ENCODE measurements around the gene CDH4. TPM values are rescaled to one million over a fixed set of nuclear protein-coding genes. Genes with fewer than 3 reads are reported as not detected.

The CDH4 gene
- total RNA-seq, 1 experiment from 2014 or later: 5.3 TPM

GRCh38 chr20:61857414-61857775 is 605.3 kb downstream of the CDH4 start:
- DNase-seq (ENCODE audit: low spot score) (no peak), ATAC-seq (no peak)
- H3K9me3 Mint-ChIP-seq: no peaks in the 10 kb centered on the region
- POLR2A ChIA-PET: no interaction called here
- TF ChIP-seq CREB1 (CRISPR knock-in tag; IDR thresholded peaks at IDR 0.05) (no peak), STAT6 (CRISPR knock-in tag; conservative IDR thresholded peaks at IDR 0.05; ENCODE audit: low read depth) (no peak), SMAD4 (CRISPR knock-in tag; IDR thresholded peaks at IDR 0.05) (no peak), JAZF1 (CRISPR knock-in tag; IDR thresholded peaks at IDR 0.05) (no peak), ZNF423 (CRISPR knock-in tag; IDR thresholded peaks at IDR 0.05) (no peak), ZNF263 (CRISPR knock-in tag; IDR thresholded peaks at IDR 0.05; ENCODE audit: low read depth) (no peak), ZNF396 (CRISPR knock-in tag; IDR thresholded peaks at IDR 0.05; ENCODE audit: borderline replicate concordance) (no peak), ZNF219 (CRISPR knock-in tag; IDR thresholded peaks at IDR 0.05; ENCODE audit: borderline replicate concordance) (no peak), NR3C1 (CRISPR knock-in tag; conservative IDR thresholded peaks at IDR 0.05; ENCODE audit: low read depth) (no peak)
- no peaks in the 10 kb centered on the region for H3K4me1 Mint-ChIP-seq
- no peaks in the 10 kb centered on the region for H3K36me3 Mint-ChIP-seq
- H3K27me3 Mint-ChIP-seq (ENCODE audit: low read depth): 0 out of 2 replicates have a peak, but pooled peaks cover 3% of the 10 kb centered on the region
- CTCF ChIA-PET: interaction anchor here (0.7 to 1.0 kb wide), 2 partner anchors 17 to 154 kb away, joined by 3 to 4 read pairs; no protein-coding TSS in a partner anchor
- H3K4me3 Mint-ChIP-seq: no peak overlapping the region
- H3K27ac Mint-ChIP-seq: no peak overlapping the region

- CTCF ChIA-PET: interaction anchor here (1.0 kb wide), 1 partner anchor 17 kb away, joined by 4 read pairs; no protein-coding TSS in a partner anchor
- DNase-seq (ENCODE audit: low spot score) (no peak), ATAC-seq (no peak)
- H3K4me3 Mint-ChIP-seq: no peak overlapping the region
- H3K4me1 Mint-ChIP-seq: no peaks in the 10 kb centered on the region
- POLR2A ChIA-PET: no interaction called here
- no peaks in the 10 kb centered on the region for H3K36me3 Mint-ChIP-seq
- H3K27ac Mint-ChIP-seq: no peak overlapping the region
- TF ChIP-seq ERG (CRISPR knock-in tag; IDR thresholded peaks at IDR 0.05): no peak
- 0 out of 2 replicates have a peak, but pooled peaks cover 3% of the 10 kb centered on the region for H3K27me3 Mint-ChIP-seq (ENCODE audit: low read depth)
- no peaks in the 10 kb centered on the region for H3K9me3 Mint-ChIP-seq
Observed at GRCh38 chr20:61857884-61858283, 605.8 kb downstream of the CDH4 start.

- no peak overlapping the region for H3K4me3 Mint-ChIP-seq
- ChIA-PET CTCF (no interaction called here), POLR2A (no interaction called here)
- H3K27ac Mint-ChIP-seq: no peak overlapping the region
- no peaks in the 10 kb centered on the region for H3K9me3 Mint-ChIP-seq
- DNase-seq (ENCODE audit: low spot score): no peak
- no peaks in the 10 kb centered on the region for H3K36me3 Mint-ChIP-seq
- H3K27me3 Mint-ChIP-seq (ENCODE audit: low read depth): peaks cover 8% of the 10 kb centered on the region
- H3K4me1 Mint-ChIP-seq: no peaks in the 10 kb centered on the region
- ATAC-seq: no peak
- TF ChIP-seq NFE2L1 (CRISPR knock-in tag; IDR thresholded peaks at IDR 0.05) (no peak), JAZF1 (CRISPR knock-in tag; IDR thresholded peaks at IDR 0.05) (no peak), NFYB (CRISPR knock-in tag; conservative IDR thresholded peaks at IDR 0.05; ENCODE audit: low read depth) (no peak), ZNF671 (CRISPR knock-in tag; IDR thresholded peaks at IDR 0.05) (no peak), GTF2I (CRISPR knock-in tag; conservative IDR thresholded peaks at IDR 0.05) (no peak), FOXK1 (CRISPR knock-in tag; IDR thresholded peaks at IDR 0.05) (no peak), ZNF425 (CRISPR knock-in tag; conservative IDR thresholded peaks at IDR 0.05) (no peak), SOX15 (CRISPR knock-in tag; IDR thresholded peaks at IDR 0.05) (no peak), ZSCAN18 (CRISPR knock-in tag; IDR thresholded peaks at IDR 0.05) (no peak), ETV6 (CRISPR knock-in tag; IDR thresholded peaks at IDR 0.05) (no peak), CREB1 (CRISPR knock-in tag; IDR thresholded peaks at IDR 0.05) (no peak), PRDM15 (CRISPR knock-in tag; IDR thresholded peaks at IDR 0.05) (no peak), OVOL2 (CRISPR knock-in tag; IDR thresholded peaks at IDR 0.05; ENCODE audit: borderline replicate concordance) (no peak), MLX (CRISPR knock-in tag; IDR thresholded peaks at IDR 0.05) (no peak)
Observed at GRCh38 chr20:61859767-61860166, 607.7 kb downstream of the CDH4 start.
